ENCODE data around the gene LPAR5.

GRCh38 chr12:6635856-6636531 lies at the start of gene LPAR5:
- TF ChIP-seq POLR2AphosphoS5 (IDR thresholded peaks at IDR 0.05; ENCODE audit: low read depth, low read length) (no peak), SIN3A (IDR thresholded peaks at IDR 0.05; ENCODE audit: borderline replicate concordance, insufficient read depth, low read length) (no peak), TAF1 (IDR thresholded peaks at IDR 0.05; ENCODE audit: borderline replicate concordance, insufficient read depth, low read length) (no peak), FOXP2 (optimal IDR thresholded peaks at IDR 0.05; ENCODE audit: borderline replicate concordance, extremely low read depth, extremely low read length, insufficient read depth) (no peak)
- TF ChIP-seq, protein P1, sequence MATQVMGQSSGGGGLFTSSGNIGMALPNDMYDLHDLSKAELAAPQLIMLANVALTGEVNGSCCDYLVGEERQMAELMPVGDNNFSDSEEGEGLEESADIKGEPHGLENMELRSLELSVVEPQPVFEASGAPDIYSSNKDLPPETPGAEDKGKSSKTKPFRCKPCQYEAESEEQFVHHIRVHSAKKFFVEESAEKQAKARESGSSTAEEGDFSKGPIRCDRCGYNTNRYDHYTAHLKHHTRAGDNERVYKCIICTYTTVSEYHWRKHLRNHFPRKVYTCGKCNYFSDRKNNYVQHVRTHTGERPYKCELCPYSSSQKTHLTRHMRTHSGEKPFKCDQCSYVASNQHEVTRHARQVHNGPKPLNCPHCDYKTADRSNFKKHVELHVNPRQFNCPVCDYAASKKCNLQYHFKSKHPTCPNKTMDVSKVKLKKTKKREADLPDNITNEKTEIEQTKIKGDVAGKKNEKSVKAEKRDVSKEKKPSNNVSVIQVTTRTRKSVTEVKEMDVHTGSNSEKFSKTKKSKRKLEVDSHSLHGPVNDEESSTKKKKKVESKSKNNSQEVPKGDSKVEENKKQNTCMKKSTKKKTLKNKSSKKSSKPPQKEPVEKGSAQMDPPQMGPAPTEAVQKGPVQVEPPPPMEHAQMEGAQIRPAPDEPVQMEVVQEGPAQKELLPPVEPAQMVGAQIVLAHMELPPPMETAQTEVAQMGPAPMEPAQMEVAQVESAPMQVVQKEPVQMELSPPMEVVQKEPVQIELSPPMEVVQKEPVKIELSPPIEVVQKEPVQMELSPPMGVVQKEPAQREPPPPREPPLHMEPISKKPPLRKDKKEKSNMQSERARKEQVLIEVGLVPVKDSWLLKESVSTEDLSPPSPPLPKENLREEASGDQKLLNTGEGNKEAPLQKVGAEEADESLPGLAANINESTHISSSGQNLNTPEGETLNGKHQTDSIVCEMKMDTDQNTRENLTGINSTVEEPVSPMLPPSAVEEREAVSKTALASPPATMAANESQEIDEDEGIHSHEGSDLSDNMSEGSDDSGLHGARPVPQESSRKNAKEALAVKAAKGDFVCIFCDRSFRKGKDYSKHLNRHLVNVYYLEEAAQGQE (IDR thresholded peaks at IDR 0.05; ENCODE audit: insufficient read depth in 1 of 2, low read depth in 2 of 2, low read length in 2 of 2) = no peak

All from PFSK-1 (cell line).